GM13977 (cell line): Measurements from ENCODE around the gene MFAP5.

Experiments used
- DNase-seq: peaks from one replicate; pipeline ENCODE4 v3.0.0; 2012; ENCODE audit warnings: low spot score
- in situ Hi-C: fragments of 300-500 bp; cut with MboI; formaldehyde crosslinking; loops from one replicate; pipeline ENCODE4 v1.12.0; 2022; ENCODE audit warnings: low sequenced_read_pairs, low pct_unique_long_range_greater_than_20kb, mixed read lengths, inconsistent platforms; ENCODE audit not compliant: unreplicated experiment
- TF ChIP-seq, protein P1 (sequence below): IDR thresholded peaks from 2 replicates; pipeline ENCODE4 v1.5.1; 2012; ENCODE audit warnings: mild to moderate bottlenecking, control low read depth; ENCODE audit not compliant: insufficient read depth; ENCODE audit errors: extremely low read depth, missing control alignments

MFAP5 gene

DNA sequence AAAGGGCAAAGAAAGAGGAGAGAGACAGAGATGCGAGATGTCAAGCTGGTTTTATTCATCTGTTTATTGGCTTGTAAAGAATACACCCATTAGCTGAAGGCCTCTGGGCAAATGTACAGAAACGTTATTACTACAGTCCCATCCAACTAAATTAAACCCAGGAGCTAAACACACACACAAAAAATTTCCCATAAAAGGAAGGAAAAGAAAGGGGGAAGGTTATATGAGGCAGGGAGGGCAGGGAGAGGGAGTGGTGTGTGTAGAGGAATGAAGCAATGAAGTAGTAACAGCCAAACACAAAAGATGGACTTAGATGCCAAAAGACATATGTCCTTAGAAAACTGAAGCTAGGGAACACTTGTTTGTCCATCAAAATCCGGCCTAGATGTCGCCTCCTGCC is 3.1 kb upstream of the MFAP5 start:
- in situ Hi-C loops: loop anchor here (10.0 kb wide), 1 partner anchor 379 kb away; no protein-coding TSS in a partner anchor
- TF ChIP-seq, protein P1, sequence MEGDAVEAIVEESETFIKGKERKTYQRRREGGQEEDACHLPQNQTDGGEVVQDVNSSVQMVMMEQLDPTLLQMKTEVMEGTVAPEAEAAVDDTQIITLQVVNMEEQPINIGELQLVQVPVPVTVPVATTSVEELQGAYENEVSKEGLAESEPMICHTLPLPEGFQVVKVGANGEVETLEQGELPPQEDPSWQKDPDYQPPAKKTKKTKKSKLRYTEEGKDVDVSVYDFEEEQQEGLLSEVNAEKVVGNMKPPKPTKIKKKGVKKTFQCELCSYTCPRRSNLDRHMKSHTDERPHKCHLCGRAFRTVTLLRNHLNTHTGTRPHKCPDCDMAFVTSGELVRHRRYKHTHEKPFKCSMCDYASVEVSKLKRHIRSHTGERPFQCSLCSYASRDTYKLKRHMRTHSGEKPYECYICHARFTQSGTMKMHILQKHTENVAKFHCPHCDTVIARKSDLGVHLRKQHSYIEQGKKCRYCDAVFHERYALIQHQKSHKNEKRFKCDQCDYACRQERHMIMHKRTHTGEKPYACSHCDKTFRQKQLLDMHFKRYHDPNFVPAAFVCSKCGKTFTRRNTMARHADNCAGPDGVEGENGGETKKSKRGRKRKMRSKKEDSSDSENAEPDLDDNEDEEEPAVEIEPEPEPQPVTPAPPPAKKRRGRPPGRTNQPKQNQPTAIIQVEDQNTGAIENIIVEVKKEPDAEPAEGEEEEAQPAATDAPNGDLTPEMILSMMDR: no peak
- DNase-seq: no peak

DNA sequence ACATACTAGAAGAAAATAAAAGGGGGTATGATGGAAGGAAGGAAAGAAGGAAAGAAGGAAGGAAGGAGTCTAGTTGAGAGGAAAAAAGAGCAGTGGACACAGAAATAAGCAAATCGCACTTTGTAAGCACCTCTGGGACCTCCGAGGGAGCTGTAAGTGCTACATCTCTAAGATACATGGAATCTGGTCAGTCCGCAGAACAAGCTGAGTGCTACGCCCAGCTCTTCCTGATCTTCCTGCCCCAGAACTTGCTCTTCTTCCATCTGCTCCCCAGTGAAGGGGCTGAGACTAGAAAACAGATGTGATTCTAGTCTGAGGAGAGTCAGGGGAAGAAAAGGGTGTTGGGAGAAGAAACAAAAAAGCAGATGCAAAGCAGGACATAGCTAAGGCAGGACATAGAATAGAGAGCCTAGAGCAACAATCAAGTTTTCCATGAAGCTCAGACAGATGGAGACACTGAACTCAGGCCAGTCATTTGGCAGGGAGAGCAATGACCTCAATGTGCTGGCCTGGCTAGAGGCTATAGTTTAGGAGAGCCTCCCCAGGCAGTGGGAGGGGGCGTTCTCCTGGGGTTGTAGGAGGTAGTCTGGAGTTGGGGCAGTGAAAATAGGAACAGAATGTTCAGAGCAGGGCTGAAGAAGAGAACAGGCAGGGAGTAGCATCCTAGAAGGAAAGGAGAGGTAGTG is 1.7 kb upstream of the MFAP5 start:
- TF ChIP-seq, protein P1: no peak
- in situ Hi-C loops: loop anchor here (10.0 kb wide), 1 partner anchor 380 kb away; no protein-coding TSS in a partner anchor
- no peak for DNase-seq

DNA sequence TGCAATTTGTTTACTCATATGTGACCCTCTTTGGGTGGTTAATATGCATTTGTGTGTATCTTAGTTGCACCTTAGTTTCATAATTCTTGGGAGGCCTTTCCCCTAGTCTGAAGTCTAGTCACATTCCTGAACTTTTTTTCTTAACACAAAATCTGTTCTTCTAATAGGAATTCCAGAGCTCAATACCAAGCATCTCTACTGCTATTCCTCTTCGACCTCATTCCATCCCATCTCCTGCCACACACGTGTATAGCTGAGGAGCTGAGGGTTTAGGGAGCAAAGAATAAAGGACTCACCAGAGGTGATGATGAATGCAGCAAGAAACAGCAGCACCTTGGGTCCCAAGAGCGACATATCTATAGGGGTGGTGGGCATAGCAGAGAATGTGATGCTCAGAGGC is 875 bp downstream of the MFAP5 start:
- in situ Hi-C loops: loop anchor here (10.0 kb wide), 1 partner anchor 383 kb away; no protein-coding TSS in a partner anchor
- DNase-seq: no peak
- TF ChIP-seq, protein P1: no peak

DNA sequence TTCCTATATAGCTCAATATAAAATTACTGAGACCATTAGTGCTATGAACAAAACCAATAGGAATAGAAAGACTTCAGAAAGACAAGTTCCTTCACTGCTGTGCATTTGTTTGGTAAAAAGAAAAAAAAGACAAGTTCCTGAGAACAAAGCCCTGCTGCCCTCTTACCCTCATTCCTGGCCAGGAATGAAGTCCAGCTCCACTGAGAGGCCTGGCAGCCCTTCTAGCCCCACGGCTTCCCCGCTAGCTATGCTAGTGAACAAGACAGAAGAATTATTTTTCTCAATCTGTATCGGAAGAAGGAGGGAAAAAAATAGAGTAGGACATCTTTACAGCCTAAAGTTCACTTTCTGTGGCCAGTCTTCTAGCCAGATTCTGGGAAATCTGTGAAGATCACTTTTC is 1.6 kb downstream of the MFAP5 start:
- no peak for DNase-seq
- in situ Hi-C loops: loop anchor here (10.0 kb wide), 1 partner anchor 384 kb away; no protein-coding TSS in a partner anchor
- TF ChIP-seq, protein P1: no peak

DNA sequence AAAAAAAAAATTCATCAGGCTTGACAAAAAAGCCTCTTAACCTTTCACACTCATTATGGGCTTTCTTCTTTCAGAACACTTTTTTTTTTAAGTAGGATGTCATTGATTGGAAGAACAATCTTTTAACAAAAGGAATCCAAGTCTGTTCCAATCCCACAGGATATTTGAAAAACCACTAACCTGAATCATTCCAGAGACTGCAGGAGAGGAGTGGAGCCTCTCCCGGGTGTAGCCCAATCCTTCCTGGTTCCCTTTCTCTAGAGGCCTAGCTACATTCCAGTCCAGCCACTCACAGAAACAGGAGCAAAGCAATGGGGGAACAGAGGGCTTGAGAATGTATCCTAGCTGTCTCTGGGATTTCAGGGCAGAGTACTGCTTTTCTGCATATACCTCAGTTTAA is 4.3 kb downstream of the MFAP5 start:
- DNase-seq: no peak

DNA sequence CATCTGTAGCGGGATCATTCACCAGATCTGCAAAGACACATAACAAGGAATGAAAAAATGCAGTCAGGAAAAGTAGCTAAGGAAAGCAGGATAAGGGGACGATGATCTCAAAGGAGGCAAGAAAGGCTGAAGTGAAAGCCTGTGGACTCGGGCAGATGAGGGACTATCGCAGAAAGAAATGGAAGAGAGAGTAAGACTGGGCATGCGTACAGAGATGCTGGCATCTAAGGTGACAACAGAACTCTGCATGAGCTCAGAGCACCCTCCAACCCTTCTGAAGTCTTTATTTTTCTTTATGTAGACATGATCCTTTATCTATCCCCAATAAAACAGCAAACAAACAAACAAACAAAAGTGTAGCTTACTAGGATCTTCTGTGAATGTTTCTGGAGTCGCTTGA is 7.2 kb downstream of the MFAP5 start:
- in situ Hi-C loops: no loop called here
- no peak for DNase-seq
- TF ChIP-seq, protein P1: no peak

More for the DNA sequence above, 4.3 kb downstream of the MFAP5 start:
- in situ Hi-C loops: no loop called here
- TF ChIP-seq, protein P1: no peak
